ENCODE measurements around the gene SPIN1. TPM values are rescaled to one million over a fixed set of nuclear protein-coding genes. Genes with fewer than 3 reads are reported as not detected.

SPIN1 gene
- total RNA-seq, 1 donor from 2014 or later, result 154 TPM

DNA sequence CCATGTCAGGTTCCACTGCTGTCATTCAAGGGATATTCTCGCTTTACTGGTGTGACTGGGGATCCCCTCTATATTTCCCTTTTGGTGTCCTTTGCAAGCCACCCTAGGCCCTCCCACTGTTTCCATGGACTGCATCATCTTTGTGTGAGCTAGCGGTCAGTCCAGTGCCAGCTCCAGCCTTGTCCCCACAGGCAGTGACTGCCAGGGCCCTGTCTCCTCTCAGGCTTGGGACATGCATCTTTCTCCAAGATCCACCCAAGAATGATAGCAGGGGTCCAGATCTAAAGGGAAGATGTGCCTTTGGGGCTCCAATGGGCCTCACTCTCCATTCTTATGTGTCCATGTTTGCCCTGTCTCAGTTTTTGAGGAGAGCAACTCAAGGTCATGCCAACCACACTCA, 109.0 kb downstream of the SPIN1 start:
- TF ChIP-seq, protein P1, sequence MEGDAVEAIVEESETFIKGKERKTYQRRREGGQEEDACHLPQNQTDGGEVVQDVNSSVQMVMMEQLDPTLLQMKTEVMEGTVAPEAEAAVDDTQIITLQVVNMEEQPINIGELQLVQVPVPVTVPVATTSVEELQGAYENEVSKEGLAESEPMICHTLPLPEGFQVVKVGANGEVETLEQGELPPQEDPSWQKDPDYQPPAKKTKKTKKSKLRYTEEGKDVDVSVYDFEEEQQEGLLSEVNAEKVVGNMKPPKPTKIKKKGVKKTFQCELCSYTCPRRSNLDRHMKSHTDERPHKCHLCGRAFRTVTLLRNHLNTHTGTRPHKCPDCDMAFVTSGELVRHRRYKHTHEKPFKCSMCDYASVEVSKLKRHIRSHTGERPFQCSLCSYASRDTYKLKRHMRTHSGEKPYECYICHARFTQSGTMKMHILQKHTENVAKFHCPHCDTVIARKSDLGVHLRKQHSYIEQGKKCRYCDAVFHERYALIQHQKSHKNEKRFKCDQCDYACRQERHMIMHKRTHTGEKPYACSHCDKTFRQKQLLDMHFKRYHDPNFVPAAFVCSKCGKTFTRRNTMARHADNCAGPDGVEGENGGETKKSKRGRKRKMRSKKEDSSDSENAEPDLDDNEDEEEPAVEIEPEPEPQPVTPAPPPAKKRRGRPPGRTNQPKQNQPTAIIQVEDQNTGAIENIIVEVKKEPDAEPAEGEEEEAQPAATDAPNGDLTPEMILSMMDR (IDR thresholded peaks at IDR 0.05; ENCODE audit: unreplicated experiment), result no peak
- no peaks in the 10 kb centered on the region for H3K9me3 Mint-ChIP-seq (ENCODE audit: low read depth)
- H3K27me3 Mint-ChIP-seq, result no peaks in the 10 kb centered on the region
- H3K4me3 Mint-ChIP-seq (ENCODE audit: low read depth), result no peak overlapping the region
- no peaks in the 10 kb centered on the region for H3K4me1 Mint-ChIP-seq (ENCODE audit: low read depth)
- no peaks in the 10 kb centered on the region for H3K36me3 Mint-ChIP-seq (ENCODE audit: insufficient read depth)
- no peak for DNase-seq (ENCODE audit: low spot score, unreplicated experiment)
- no peak overlapping the region for H3K27ac Mint-ChIP-seq

DNA sequence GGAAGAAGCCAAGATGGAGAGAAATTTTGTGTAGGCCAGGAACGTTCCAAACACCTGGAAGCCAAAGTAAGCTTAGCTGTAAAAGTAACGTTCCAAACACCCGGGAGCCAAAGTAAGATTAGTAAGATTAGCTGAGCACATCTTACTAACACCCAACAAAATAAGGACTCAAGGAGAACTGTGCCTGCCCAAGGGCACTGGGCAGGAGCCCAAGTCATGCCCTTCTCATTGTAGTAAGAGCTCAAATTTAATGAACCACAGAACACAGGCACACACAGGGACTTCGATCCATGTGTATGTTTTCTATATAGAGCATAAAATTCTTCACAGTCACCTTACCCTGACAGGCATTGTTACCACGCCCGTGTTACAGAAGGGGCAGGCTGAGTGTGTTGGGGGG, 110.6 kb downstream of the SPIN1 start:
- Mint-ChIP-seq H3K27ac (no peak overlapping the region), H3K4me3 (ENCODE audit: low read depth) (no peak overlapping the region), H3K4me1 (ENCODE audit: low read depth) (peaks cover 4% of the 10 kb centered on the region), H3K9me3 (ENCODE audit: low read depth) (no peaks in the 10 kb centered on the region), H3K36me3 (ENCODE audit: insufficient read depth) (no peaks in the 10 kb centered on the region), H3K27me3 (no peaks in the 10 kb centered on the region)
- DNase-seq (ENCODE audit: low spot score, unreplicated experiment), result no peak
- TF ChIP-seq, protein P1 (IDR thresholded peaks at IDR 0.05; ENCODE audit: unreplicated experiment), result no peak

DNA sequence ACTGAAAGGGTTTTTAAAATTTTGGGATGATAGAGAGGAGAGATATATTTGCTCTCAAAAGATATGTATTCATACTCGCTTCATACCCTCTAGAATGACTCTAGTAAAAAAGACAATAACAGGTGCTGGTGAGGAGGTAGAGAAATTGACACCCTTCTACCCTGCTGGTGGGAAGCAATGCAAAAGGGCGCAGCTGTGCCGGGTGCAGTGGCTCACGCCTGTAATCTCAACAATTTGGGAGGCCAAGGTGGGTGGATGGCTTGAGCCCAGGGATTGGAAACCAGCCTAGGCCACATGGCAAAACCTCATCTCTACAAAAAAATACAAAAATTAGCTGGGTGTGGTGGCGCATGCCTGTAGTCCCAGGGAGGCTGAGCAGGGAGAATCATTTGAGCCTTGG, 112.8 kb downstream of the SPIN1 start:
- peaks cover 4% of the 10 kb centered on the region for H3K4me1 Mint-ChIP-seq (ENCODE audit: low read depth)
- H3K27ac Mint-ChIP-seq, result no peak overlapping the region
- DNase-seq (ENCODE audit: low spot score, unreplicated experiment), result no peak
- H3K9me3 Mint-ChIP-seq (ENCODE audit: low read depth), result no peaks in the 10 kb centered on the region
- H3K27me3 Mint-ChIP-seq, result no peaks in the 10 kb centered on the region
- no peaks in the 10 kb centered on the region for H3K36me3 Mint-ChIP-seq (ENCODE audit: insufficient read depth)
- no peak overlapping the region for H3K4me3 Mint-ChIP-seq (ENCODE audit: low read depth)
- TF ChIP-seq, protein P1 (IDR thresholded peaks at IDR 0.05; ENCODE audit: unreplicated experiment), result no peak

DNA sequence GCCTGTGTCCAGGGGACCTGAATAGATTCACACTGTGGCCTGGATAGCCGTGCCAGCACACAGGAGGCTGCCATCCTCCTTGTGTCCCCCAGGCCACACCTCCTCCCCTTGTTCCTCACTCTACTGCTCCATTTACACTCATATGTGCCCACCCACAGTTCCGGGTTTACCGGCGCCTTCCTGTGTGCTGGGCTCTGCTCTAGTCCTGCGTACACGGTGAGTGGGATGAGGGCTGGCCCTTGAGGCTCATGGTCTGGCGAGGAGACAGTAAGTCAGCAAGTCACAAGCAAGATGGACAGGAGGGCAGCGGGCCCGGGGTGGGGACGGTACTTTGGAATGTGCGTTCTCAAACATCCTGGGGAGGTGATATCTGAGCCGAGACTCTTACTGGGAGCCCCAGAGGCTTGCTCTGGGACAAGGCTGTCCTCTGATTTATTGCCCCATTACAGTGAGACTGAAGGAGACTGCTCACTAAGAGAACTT, 114.3 kb downstream of the SPIN1 start:
- H3K9me3 Mint-ChIP-seq (ENCODE audit: low read depth), result no peaks in the 10 kb centered on the region
- no peak overlapping the region for H3K4me3 Mint-ChIP-seq (ENCODE audit: low read depth)
- no peaks in the 10 kb centered on the region for H3K36me3 Mint-ChIP-seq (ENCODE audit: insufficient read depth)
- peaks cover 4% of the 10 kb centered on the region for H3K4me1 Mint-ChIP-seq (ENCODE audit: low read depth)
- no peaks in the 10 kb centered on the region for H3K27me3 Mint-ChIP-seq
- TF ChIP-seq, protein P1 (IDR thresholded peaks at IDR 0.05; ENCODE audit: unreplicated experiment), result no peak
- H3K27ac Mint-ChIP-seq, result no peak overlapping the region
- DNase-seq (ENCODE audit: low spot score, unreplicated experiment), result no peak

DNA sequence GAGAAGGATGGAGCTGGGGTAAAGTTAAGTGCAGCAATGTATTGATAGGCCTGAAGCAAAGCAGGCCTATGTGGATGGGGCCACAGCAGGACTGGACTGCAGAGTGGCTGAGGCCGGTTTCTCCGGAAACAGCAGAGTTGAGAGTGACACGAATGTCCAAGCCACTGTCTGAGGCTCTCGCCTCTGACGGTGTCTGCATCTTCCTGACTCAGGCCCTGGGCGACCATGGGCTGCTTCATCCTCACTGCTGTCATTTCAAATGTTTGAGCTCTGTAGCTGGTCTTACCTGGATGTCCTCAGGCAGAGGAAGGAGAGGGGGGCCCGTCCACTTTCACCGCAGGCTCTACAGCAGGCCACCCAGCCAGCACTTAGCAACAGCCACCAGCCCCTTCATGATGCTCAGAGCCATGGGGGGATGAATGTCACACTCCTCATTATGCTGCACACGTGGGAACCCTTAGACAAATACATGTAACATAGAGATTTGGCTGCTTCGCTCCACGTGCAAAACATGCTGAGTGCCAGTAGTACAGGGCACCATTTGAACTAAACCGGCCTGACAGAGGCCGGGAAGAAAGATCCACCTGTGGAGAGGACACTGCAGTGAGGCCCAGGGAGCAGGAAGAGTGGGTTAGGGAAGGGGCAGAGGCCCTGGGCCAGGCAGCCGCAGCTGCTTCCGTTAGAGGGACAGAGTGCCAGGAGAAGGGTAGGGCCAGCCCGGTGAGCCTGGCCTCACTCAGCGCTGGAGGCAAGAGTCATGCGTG, 115.0 kb downstream of the SPIN1 start:
- no peaks in the 10 kb centered on the region for H3K36me3 Mint-ChIP-seq (ENCODE audit: insufficient read depth)
- H3K27me3 Mint-ChIP-seq, result no peaks in the 10 kb centered on the region
- no peak overlapping the region for H3K4me3 Mint-ChIP-seq (ENCODE audit: low read depth)
- no peak overlapping the region for H3K27ac Mint-ChIP-seq
- H3K4me1 Mint-ChIP-seq (ENCODE audit: low read depth), result peaks cover 4% of the 10 kb centered on the region
- no peak for DNase-seq (ENCODE audit: low spot score, unreplicated experiment)
- no peaks in the 10 kb centered on the region for H3K9me3 Mint-ChIP-seq (ENCODE audit: low read depth)
- TF ChIP-seq, protein P1 (IDR thresholded peaks at IDR 0.05; ENCODE audit: unreplicated experiment), result no peak

Measured in progenitor cell of endocrine pancreas (in vitro differentiated cells).